Neural cell (in vitro differentiated cells): ENCODE measurements around the gene ZBED2. TPM values are rescaled to one million over a fixed set of nuclear protein-coding genes. Genes with fewer than 3 reads are reported as not detected.

Source experiments
- H2AFZ ChIP-seq: fragments of 200-600, 300-800 bp; sonication (generic), shearing (Covaris generic); 2 replicates; pipeline ENCODE4 v1.6.0; 2014; ENCODE audit warnings: low read depth, mild to moderate bottlenecking, antibody characterized with exemption, low read length, moderate library complexity
- H3F3A ChIP-seq: fragments of 200-600 bp; shearing (Covaris generic); 2 replicates; pipeline ENCODE4 v1.6.1; 2016; ENCODE audit warnings: mild to moderate bottlenecking, moderate library complexity, mixed read lengths, antibody characterized with exemption, low read length; ENCODE audit not compliant: insufficient read depth, poor library complexity, severe bottlenecking
- H3K27ac ChIP-seq: fragments of 200-600, 300-800 bp; sonication (generic), shearing (Covaris generic); 2 replicates; pipeline ENCODE4 v1.5.1; 2014; ENCODE audit warnings: mild to moderate bottlenecking, low read length, moderate library complexity
- H3K27me3 ChIP-seq: fragments of 300-800, 200-600 bp; sonication (generic), shearing (Covaris generic); 2 replicates; pipeline ENCODE4 v1.6.0; 2014; ENCODE audit warnings: mild to moderate bottlenecking, low read depth, low read length, moderate library complexity; ENCODE audit not compliant: insufficient read depth
- H3K36me3 ChIP-seq: fragments of 300-800, 200-600 bp; sonication (generic), shearing (Covaris generic); 2 replicates; pipeline ENCODE4 v1.5.1; 2014; ENCODE audit warnings: mild to moderate bottlenecking, antibody characterized with exemption, low read length, moderate library complexity; ENCODE audit not compliant: insufficient read depth
- H3K4me2 ChIP-seq: fragments of 300-800, 200-600 bp; sonication (generic), shearing (Covaris generic); 2 replicates; pipeline ENCODE4 v1.6.0; 2014; ENCODE audit warnings: mild to moderate bottlenecking, low read length
- H3K4me3 ChIP-seq: fragments of 300-800, 200-600 bp; sonication (generic), shearing (Covaris generic); 2 replicates; pipeline ENCODE4 v1.5.1; 2014; ENCODE audit warnings: mild to moderate bottlenecking, low read length, moderate library complexity
- H3K79me2 ChIP-seq: fragments of 200-600 bp; shearing (Covaris generic); replicated peaks from 2 replicates; pipeline ENCODE4 v1.6.0; 2014; ENCODE audit warnings: mild to moderate bottlenecking, low read length, moderate library complexity; ENCODE audit not compliant: insufficient read depth
- H3K9ac ChIP-seq: fragments of 300-800, 200-600 bp; sonication (generic), shearing (Covaris generic); 2 replicates; pipeline ENCODE4 v1.6.1; 2016; ENCODE audit warnings: mild to moderate bottlenecking, low read length, mixed read lengths
- H3K9me2 ChIP-seq: fragments of 200-600 bp; shearing (Covaris generic); 2 replicates; pipeline ENCODE4 v1.6.1; 2016; ENCODE audit warnings: mild to moderate bottlenecking, low read length, mixed read lengths; ENCODE audit not compliant: insufficient read depth
- H3K9me3 ChIP-seq: fragments of 200-600, 300-800 bp; sonication (generic), shearing (Covaris generic); 2 replicates; pipeline ENCODE4 v1.6.1; 2016; ENCODE audit warnings: mild to moderate bottlenecking, mixed run types, low read length, moderate library complexity, mixed read lengths
- H4K20me1 ChIP-seq: fragments of 200-600 bp; shearing (Covaris generic); 2 replicates; pipeline ENCODE4 v1.6.1; 2016; ENCODE audit warnings: mild to moderate bottlenecking, mixed run types; ENCODE audit not compliant: insufficient read depth
- CTCF ChIP-seq: fragments of 450-650 bp; IDR thresholded peaks from 2 replicates; pipeline ENCODE4 v1.5.1; 2014; ENCODE audit warnings: antibody characterized with exemption, mild to moderate bottlenecking, moderate library complexity; ENCODE audit not compliant: poor library complexity, severe bottlenecking
- EP300 ChIP-seq: fragments of 450-650 bp; conservative IDR thresholded peaks from 2 replicates; pipeline ENCODE4 v1.6.1; 2014; ENCODE audit warnings: antibody characterized with exemption, mild to moderate bottlenecking, moderate library complexity; ENCODE audit not compliant: poor library complexity, severe bottlenecking
- EZH2 ChIP-seq: fragments of 200-600, 300-800 bp; shearing (Covaris generic), sonication (generic); IDR thresholded peaks from 2 replicates; pipeline ENCODE4 v1.6.1; 2014; ENCODE audit warnings: antibody characterized with exemption, low read length, borderline replicate concordance, mild to moderate bottlenecking; ENCODE audit not compliant: insufficient read depth, poor library complexity, severe bottlenecking
- MXI1 ChIP-seq: fragments of 450-650 bp; conservative IDR thresholded peaks from 2 replicates; pipeline ENCODE4 v1.6.1; 2014; ENCODE audit warnings: antibody characterized with exemption, mild to moderate bottlenecking; ENCODE audit not compliant: poor library complexity, severe bottlenecking
- POLR2AphosphoS5 ChIP-seq: IDR thresholded peaks from 2 replicates; pipeline ENCODE4 v1.6.1; 2012
- RAD21 ChIP-seq: fragments of 450-650 bp; conservative IDR thresholded peaks from 2 replicates; pipeline ENCODE4 v1.6.1; 2014; ENCODE audit warnings: antibody characterized with exemption, mild to moderate bottlenecking, moderate library complexity
- REST ChIP-seq: IDR thresholded peaks from 2 replicates; pipeline ENCODE4 v1.6.1; 2012; ENCODE audit warnings: borderline replicate concordance
- SMC3 ChIP-seq: fragments of 450-650 bp; conservative IDR thresholded peaks from 2 replicates; pipeline ENCODE4 v1.6.1; 2014; ENCODE audit warnings: antibody characterized with exemption, mild to moderate bottlenecking, moderate library complexity; ENCODE audit not compliant: poor library complexity
- TAF1 ChIP-seq: IDR thresholded peaks from 2 replicates; pipeline ENCODE4 v1.6.1; 2012; ENCODE audit warnings: low read depth
- polyA plus RNA-seq: library from polyadenylated mRNA; depleted of rRNA; stranded (reverse); fragments of >200 nt; gene quantifications from 2 replicates; pipeline ENCODE4 v1.2.3, GENCODE V29; 2014

ZBED2 gene
- polyA plus RNA-seq, 1 donor from 2014 or later = not detected

DNA sequence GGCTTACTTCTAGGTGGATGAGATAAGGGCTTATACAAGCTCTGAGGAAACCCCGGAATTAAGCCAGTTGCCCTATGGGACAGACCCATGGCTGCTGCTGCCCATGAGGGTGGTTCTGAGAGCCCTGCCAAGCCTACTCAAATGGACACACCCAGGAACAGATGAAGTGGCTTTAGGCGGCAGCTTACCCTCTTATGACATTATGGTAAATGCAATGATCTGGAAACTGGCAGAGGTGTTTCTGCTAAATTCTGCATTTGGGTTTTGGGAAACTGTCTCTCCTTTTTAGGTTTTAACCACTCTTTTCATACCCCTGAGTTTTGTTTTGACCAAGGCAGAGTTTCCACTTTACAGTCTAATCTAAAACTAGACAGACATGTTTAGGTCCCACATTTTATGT is 9.0 kb upstream of the ZBED2 start:
- no peaks in the 10 kb centered on the region for H3K36me3 ChIP-seq
- no peak for TF ChIP-seq EP300
- no peak for TF ChIP-seq TAF1
- no peak for TF ChIP-seq MXI1
- TF ChIP-seq CTCF = no peak
- TF ChIP-seq RAD21 = no peak
- no peak for TF ChIP-seq REST
- no peak for TF ChIP-seq POLR2AphosphoS5
- no peak for TF ChIP-seq SMC3
- no peak for TF ChIP-seq EZH2
- H3F3A ChIP-seq = no peaks in the 10 kb centered on the region
- H3K9me2 ChIP-seq = no peaks in the 10 kb centered on the region
- H3K4me3 ChIP-seq = no peak overlapping the region
- H3K27ac ChIP-seq = no peak overlapping the region
- H3K4me2 ChIP-seq = no peak overlapping the region
- H3K9me3 ChIP-seq = no peaks in the 10 kb centered on the region
- H3K9ac ChIP-seq = no peak overlapping the region
- no peak overlapping the region for H2AFZ ChIP-seq
- no peaks in the 10 kb centered on the region for H3K79me2 ChIP-seq
- no peaks in the 10 kb centered on the region for H3K27me3 ChIP-seq
- no peaks in the 10 kb centered on the region for H4K20me1 ChIP-seq

DNA sequence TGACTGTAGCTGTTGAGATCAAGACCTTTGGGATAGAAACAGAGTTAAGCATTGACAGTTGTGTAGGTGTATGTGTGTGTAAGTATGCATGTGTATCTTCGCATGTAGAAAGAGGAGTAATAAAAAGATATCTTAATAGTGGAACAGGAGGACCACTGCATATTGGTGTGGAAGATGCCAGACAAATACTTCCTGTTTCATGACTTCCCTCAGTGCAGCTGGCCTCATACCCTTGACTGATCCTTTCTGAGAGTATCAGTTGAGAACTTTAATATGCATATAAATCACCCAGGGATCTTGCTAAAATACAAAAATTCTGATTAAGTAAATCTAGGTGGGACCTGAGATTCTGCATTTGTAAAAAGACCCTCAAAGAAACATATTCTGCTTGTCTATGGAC is 8.5 kb upstream of the ZBED2 start:
- H3K9me3 ChIP-seq = no peaks in the 10 kb centered on the region
- H2AFZ ChIP-seq = no peak overlapping the region
- no peaks in the 10 kb centered on the region for H4K20me1 ChIP-seq
- H3K79me2 ChIP-seq = no peaks in the 10 kb centered on the region
- no peak overlapping the region for H3K27ac ChIP-seq
- H3K9me2 ChIP-seq = no peaks in the 10 kb centered on the region
- H3K4me3 ChIP-seq = no peak overlapping the region
- no peak overlapping the region for H3K4me2 ChIP-seq
- no peaks in the 10 kb centered on the region for H3K27me3 ChIP-seq
- H3K36me3 ChIP-seq = no peaks in the 10 kb centered on the region
- TF ChIP-seq POLR2AphosphoS5 (no peak), CTCF (no peak), EP300 (no peak), TAF1 (no peak)
- H3F3A ChIP-seq = no peaks in the 10 kb centered on the region
- no peak overlapping the region for H3K9ac ChIP-seq
